ENCODE results near the gene TAB2.
"Not testable (repeated sequence)": the region's sequence is repeated elsewhere in the genome, so short reads cannot be mapped to it uniquely, and the experiment has no call there.

The TAB2 gene

DNA sequence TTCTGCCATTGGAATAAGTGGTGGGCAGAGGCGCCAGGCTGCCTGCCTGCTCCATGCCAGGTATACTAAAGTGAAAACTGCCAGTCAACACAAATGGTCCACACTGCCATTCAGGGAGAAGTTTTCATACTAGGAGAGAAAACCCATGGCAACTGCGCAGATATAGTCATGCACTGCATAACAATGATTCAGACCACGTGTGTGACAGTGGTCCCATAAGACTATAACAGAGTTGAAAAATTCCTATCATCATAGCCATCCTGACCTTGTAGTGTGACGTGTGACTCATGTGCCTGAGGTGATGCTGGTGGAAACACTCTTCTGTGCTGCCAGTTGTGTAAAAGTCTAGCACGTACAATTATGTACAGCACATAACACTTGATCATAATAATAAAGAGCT lies 142.2 kb downstream of the TAB2 start:
- TF ChIP-seq, protein P1, sequence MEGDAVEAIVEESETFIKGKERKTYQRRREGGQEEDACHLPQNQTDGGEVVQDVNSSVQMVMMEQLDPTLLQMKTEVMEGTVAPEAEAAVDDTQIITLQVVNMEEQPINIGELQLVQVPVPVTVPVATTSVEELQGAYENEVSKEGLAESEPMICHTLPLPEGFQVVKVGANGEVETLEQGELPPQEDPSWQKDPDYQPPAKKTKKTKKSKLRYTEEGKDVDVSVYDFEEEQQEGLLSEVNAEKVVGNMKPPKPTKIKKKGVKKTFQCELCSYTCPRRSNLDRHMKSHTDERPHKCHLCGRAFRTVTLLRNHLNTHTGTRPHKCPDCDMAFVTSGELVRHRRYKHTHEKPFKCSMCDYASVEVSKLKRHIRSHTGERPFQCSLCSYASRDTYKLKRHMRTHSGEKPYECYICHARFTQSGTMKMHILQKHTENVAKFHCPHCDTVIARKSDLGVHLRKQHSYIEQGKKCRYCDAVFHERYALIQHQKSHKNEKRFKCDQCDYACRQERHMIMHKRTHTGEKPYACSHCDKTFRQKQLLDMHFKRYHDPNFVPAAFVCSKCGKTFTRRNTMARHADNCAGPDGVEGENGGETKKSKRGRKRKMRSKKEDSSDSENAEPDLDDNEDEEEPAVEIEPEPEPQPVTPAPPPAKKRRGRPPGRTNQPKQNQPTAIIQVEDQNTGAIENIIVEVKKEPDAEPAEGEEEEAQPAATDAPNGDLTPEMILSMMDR (IDR thresholded peaks at IDR 0.05; ENCODE audit: low read depth, low read length, missing control alignments): no peak
- DNase-seq (ENCODE audit: extremely low read depth, low read depth): no peak
- no peak overlapping the region for H3K4me3 ChIP-seq (replicated peaks; ENCODE audit: low read depth, low read length)

DNA sequence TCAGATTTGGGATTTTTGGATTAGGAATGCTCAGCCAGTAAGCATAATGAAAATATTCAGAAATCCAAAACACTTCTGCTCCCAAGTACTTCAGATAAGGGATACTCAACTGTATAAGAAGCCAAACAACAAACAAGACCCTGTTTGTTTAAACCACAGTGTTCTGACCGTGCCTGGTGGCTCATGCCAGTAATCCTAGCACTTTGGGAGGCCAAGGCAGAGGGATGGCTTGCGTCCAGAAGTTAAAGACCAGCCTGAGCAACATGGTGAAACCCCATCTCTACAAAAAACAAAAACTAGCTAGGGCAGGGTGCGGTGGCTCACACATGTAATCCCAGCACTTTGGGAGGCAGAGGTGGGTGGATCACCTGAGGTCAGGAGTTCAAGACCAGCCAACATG lies 142.7 kb downstream of the TAB2 start:
- not testable (repeated sequence) for H3K4me3 ChIP-seq (replicated peaks; ENCODE audit: low read depth, low read length); DNase-seq (ENCODE audit: extremely low read depth, low read depth)
